ENCODE measurements around the gene METTL1. TPM values are rescaled to one million over a fixed set of nuclear protein-coding genes. Genes with fewer than 3 reads are reported as not detected.

The METTL1 gene
- total and polyA plus RNA-seq, 9 donors: 15.3 to 33.6 (median 23.4) TPM

DNA sequence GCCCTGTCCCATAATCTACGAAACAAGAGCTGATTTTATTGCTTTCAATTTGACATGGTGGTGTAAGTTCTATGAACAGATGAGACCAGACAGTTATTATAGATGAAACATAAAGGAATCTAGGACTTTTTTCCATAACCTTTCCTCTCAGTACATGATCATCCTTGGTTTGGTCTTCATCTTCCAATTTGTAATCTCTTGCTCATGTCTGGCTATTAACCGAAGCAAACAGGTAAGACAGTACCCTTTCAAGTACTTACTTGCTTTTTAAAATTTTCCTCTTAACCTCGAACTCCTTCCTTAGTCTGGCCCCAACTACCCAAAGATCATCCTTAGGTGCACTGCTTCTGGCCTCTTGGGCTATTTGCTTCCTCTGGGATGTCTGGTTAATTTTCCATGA, 25.9 kb downstream of the METTL1 start:
- H3K4me3 ChIP-seq (ENCODE audit: low read length): no peak overlapping the region
- 84% methylated on average over 2 of the region's 3 CpGs for WGBS (ENCODE audit: insufficient coverage)
- no peak for DNase-seq
- H3K36me3 ChIP-seq (ENCODE audit: control insufficient read depth, insufficient read depth, low read length): peaks cover 50% of the 10 kb centered on the region
- H3K27ac ChIP-seq (ENCODE audit: low read length): no peak overlapping the region
- no peaks in the 10 kb centered on the region for H3K9me3 ChIP-seq (replicated peaks; ENCODE audit: control insufficient read depth, low read depth, low read length)
- H3K27me3 ChIP-seq (ENCODE audit: control insufficient read depth, insufficient read depth, low read length): peaks cover 11% of the 10 kb centered on the region
- peaks cover 17% of the 10 kb centered on the region for H3K4me1 ChIP-seq (ENCODE audit: control insufficient read depth, insufficient read depth, low read length)

DNA sequence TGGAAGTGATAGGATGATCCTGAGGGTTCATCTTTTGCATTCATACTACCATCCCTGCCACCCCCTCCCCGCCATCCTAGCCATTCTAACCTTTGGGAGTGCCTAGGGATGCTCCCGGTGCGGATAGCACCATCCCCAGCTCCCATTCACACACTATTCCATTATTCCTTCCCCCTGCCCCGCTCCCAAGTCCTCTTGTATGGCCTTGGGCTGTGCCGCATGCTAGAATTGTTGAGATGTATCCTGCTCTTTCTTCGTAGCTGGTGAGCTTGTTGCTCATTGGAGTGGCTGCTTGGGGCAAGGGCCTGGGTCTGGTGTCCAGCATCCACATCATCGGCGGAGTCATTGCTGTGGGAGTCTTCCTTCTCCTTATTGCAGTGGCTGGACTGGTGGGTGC, 26.4 kb downstream of the METTL1 start:
- WGBS (ENCODE audit: insufficient coverage): 21% methylated on average over 5 of the region's 8 CpGs
- Histone ChIP-seq H3K36me3 (ENCODE audit: control insufficient read depth, insufficient read depth, low read length) (peaks cover 44% of the 10 kb centered on the region), H3K4me3 (ENCODE audit: low read length) (peak overlapping the region; percentile 80), H3K27ac (ENCODE audit: low read length) (peak overlapping the region; percentile 97), H3K9me3 (replicated peaks; ENCODE audit: control insufficient read depth, low read depth, low read length) (no peaks in the 10 kb centered on the region), H3K27me3 (ENCODE audit: control insufficient read depth, insufficient read depth, low read length) (peaks cover 16% of the 10 kb centered on the region), H3K4me1 (ENCODE audit: control insufficient read depth, insufficient read depth, low read length) (peaks cover 12% of the 10 kb centered on the region)
- DNase-seq: peak; percentile 32

GRCh38 chr12:57744777-57745484, 27.0 kb downstream of the METTL1 start, which contains the start of gene TSPAN31:
Gene TSPAN31 (plus strand): TSS chr12:57745039. CDS start chr12:57745155, 116 bp downstream.
- peaks cover 21% of the 10 kb centered on the region for H3K27me3 ChIP-seq (ENCODE audit: control insufficient read depth, insufficient read depth, low read length)

GRCh38 chr12:57744194-57744776, 27.6 kb downstream of the METTL1 start:
- peak overlapping the region; percentile 97 for H3K27ac ChIP-seq (ENCODE audit: low read length)
- no peak for DNase-seq
- peaks cover 14% of the 10 kb centered on the region for H3K4me1 ChIP-seq (ENCODE audit: control insufficient read depth, insufficient read depth, low read length)
- peaks cover 28% of the 10 kb centered on the region for H3K27me3 ChIP-seq (ENCODE audit: control insufficient read depth, insufficient read depth, low read length)
- H3K9me3 ChIP-seq (replicated peaks; ENCODE audit: control insufficient read depth, low read depth, low read length): no peaks in the 10 kb centered on the region
- WGBS (ENCODE audit: insufficient coverage): 11% methylated on average over 9 of the region's 21 CpGs
- H3K4me3 ChIP-seq (ENCODE audit: low read length): peak overlapping the region; percentile 80
- peaks cover 32% of the 10 kb centered on the region for H3K36me3 ChIP-seq (ENCODE audit: control insufficient read depth, insufficient read depth, low read length)

More at GRCh38 chr12:57744777-57745484, 27.0 kb downstream of the METTL1 start, which contains the start of gene TSPAN31:
- DNase-seq: peak; percentile 100
- peak within 1 kb of the TSS; percentile 97 for H3K27ac ChIP-seq (ENCODE audit: low read length)
- WGBS (ENCODE audit: insufficient coverage): 0% methylated on average over 15 of the region's 29 CpGs
- peaks cover 39% of the 10 kb centered on the region for H3K36me3 ChIP-seq (ENCODE audit: control insufficient read depth, insufficient read depth, low read length)
- peaks cover 12% of the 10 kb centered on the region for H3K4me1 ChIP-seq (ENCODE audit: control insufficient read depth, insufficient read depth, low read length)
- peak within 1 kb of the TSS; percentile 80 for H3K4me3 ChIP-seq (ENCODE audit: low read length)
- H3K9me3 ChIP-seq (replicated peaks; ENCODE audit: control insufficient read depth, low read depth, low read length): no peaks in the 10 kb centered on the region

- H3K4me1 ChIP-seq (ENCODE audit: control insufficient read depth, insufficient read depth, low read length): peaks cover 20% of the 10 kb centered on the region
- no CpG with 5 or more reads among the region's 2 CpGs for WGBS (ENCODE audit: insufficient coverage)
- H3K27me3 ChIP-seq (ENCODE audit: control insufficient read depth, insufficient read depth, low read length): peaks cover 33% of the 10 kb centered on the region
- no peak overlapping the region for H3K27ac ChIP-seq (ENCODE audit: low read length)
- DNase-seq: no peak
- peaks cover 27% of the 10 kb centered on the region for H3K36me3 ChIP-seq (ENCODE audit: control insufficient read depth, insufficient read depth, low read length)
- H3K9me3 ChIP-seq (replicated peaks; ENCODE audit: control insufficient read depth, low read depth, low read length): no peaks in the 10 kb centered on the region
- H3K4me3 ChIP-seq (ENCODE audit: low read length): no peak overlapping the region
Observed at GRCh38 chr12:57743769-57744168, 28.1 kb downstream of the METTL1 start.

- H3K27ac ChIP-seq (ENCODE audit: low read length): peak overlapping the region; percentile 25
- H3K27me3 ChIP-seq (ENCODE audit: control insufficient read depth, insufficient read depth, low read length): peaks cover 47% of the 10 kb centered on the region
- WGBS (ENCODE audit: insufficient coverage): 38% methylated on average over 14 of the region's 14 CpGs
- H3K36me3 ChIP-seq (ENCODE audit: control insufficient read depth, insufficient read depth, low read length): peaks cover 12% of the 10 kb centered on the region
- peaks cover 29% of the 10 kb centered on the region for H3K4me1 ChIP-seq (ENCODE audit: control insufficient read depth, insufficient read depth, low read length)
- no peaks in the 10 kb centered on the region for H3K9me3 ChIP-seq (replicated peaks; ENCODE audit: control insufficient read depth, low read depth, low read length)
- peak overlapping the region; percentile 7 for H3K4me3 ChIP-seq (ENCODE audit: low read length)
- no peak for DNase-seq
Observed at GRCh38 chr12:57741844-57742738, 29.8 kb downstream of the METTL1 start.

- Histone ChIP-seq H3K27me3 (ENCODE audit: control insufficient read depth, insufficient read depth, low read length) (peaks cover 54% of the 10 kb centered on the region), H3K9me3 (replicated peaks; ENCODE audit: control insufficient read depth, low read depth, low read length) (no peaks in the 10 kb centered on the region), H3K4me3 (ENCODE audit: low read length) (no peak overlapping the region), H3K27ac (ENCODE audit: low read length) (peak overlapping the region; percentile 25), H3K36me3 (ENCODE audit: control insufficient read depth, insufficient read depth, low read length) (peaks cover 6% of the 10 kb centered on the region), H3K4me1 (ENCODE audit: control insufficient read depth, insufficient read depth, low read length) (peaks cover 35% of the 10 kb centered on the region)
- DNase-seq: peak; percentile 47
- WGBS (ENCODE audit: insufficient coverage): no CpG with 5 or more reads among the region's 1 CpG
Observed at GRCh38 chr12:57741413-57741789, 30.5 kb downstream of the METTL1 start.

DNA sequence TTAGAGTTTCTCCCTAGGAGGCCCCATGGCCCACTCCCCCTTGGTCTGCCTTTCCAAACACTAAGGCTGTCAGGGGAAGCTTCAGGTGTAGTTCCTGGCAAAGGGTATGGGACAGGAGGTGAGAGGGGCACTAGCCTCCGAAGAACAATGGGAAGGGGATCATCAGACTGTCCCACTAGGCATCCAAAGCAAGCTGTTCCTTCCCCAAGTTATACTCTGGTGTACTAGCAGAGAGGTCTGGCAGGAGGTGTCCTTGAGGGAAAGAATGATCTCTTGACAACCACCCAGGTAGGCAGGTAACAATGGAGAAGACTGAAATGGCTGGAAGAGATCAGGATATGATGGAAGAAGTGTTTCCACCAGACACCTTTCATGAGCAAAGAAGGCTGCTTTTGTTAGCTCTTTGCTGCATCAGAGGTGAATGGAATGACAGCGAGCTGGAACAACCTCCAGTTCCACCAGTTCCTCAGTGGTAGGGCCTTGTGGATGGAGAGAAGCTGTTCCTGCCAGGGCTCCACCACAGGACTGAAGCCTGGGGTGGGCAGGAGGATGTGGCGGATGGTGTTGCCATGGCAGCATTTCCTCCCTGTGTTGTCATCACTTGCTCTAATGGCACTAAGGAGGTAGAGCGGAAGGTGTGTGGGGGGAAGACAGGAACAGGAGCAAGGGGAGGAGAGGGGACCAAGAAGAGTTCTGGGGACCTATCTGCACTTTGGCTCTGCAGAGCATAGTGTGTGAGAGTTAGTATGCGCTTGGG, 31.1 kb downstream of the METTL1 start:
- Histone ChIP-seq H3K4me3 (ENCODE audit: low read length) (no peak overlapping the region), H3K27ac (ENCODE audit: low read length) (no peak overlapping the region), H3K4me1 (ENCODE audit: control insufficient read depth, insufficient read depth, low read length) (peaks cover 41% of the 10 kb centered on the region), H3K27me3 (ENCODE audit: control insufficient read depth, insufficient read depth, low read length) (peaks cover 59% of the 10 kb centered on the region), H3K36me3 (ENCODE audit: control insufficient read depth, insufficient read depth, low read length) (peaks cover 1% of the 10 kb centered on the region), H3K9me3 (replicated peaks; ENCODE audit: control insufficient read depth, low read depth, low read length) (no peaks in the 10 kb centered on the region)
- no peak for DNase-seq
- WGBS (ENCODE audit: insufficient coverage): 32% methylated on average over 3 of the region's 5 CpGs

DNA sequence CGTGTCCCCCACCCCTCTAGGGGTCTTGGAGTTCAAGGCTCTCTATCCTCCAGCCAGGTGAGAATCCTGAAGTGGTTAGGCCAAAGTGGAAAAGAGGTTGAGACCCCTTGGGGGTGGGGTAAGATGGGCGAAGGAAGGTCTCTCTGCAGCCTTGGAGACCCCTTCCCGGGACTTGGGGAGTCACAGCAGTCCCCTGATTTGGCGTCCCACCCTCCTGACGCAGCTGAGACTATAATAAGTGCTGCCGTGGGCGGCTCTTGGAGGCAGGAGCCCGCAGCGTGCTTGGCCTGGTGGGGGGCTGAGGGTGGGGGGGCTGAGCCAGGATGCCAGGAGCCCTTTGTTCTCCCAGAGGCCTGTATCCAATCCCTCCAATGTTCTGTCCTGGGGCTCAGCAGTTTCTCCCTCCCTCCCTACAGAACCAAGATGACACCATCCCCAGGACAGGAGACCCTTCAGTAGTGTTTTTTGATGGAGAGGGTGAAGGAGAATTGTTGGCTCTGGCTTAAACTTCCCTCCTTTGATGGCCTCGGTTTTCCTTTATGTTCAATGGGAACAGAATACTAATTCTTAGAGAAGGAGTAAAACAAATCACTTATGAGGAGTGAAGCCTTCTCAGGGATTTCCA, 31.9 kb downstream of the METTL1 start:
- Histone ChIP-seq H3K9me3 (replicated peaks; ENCODE audit: control insufficient read depth, low read depth, low read length) (no peaks in the 10 kb centered on the region), H3K27me3 (ENCODE audit: control insufficient read depth, insufficient read depth, low read length) (peaks cover 67% of the 10 kb centered on the region), H3K4me1 (ENCODE audit: control insufficient read depth, insufficient read depth, low read length) (peaks cover 43% of the 10 kb centered on the region), H3K27ac (ENCODE audit: low read length) (no peak overlapping the region), H3K36me3 (ENCODE audit: control insufficient read depth, insufficient read depth, low read length) (no peaks in the 10 kb centered on the region), H3K4me3 (ENCODE audit: low read length) (no peak overlapping the region)
- 50% methylated on average over 2 of the region's 10 CpGs for WGBS (ENCODE audit: insufficient coverage)
- no peak for DNase-seq

Data from muscle of leg (tissue), 11 donors.